ENCODE data around the gene TMEM86B.

Gene TMEM86B

GRCh38 chr19:55188625-55189024, 39.9 kb downstream of the TMEM86B start:
- Histone ChIP-seq H3K27me3 (ENCODE audit: insufficient read depth, low read depth, severe bottlenecking) (no peaks in the 10 kb centered on the region), H3K36me3 (no peaks in the 10 kb centered on the region), H3K27ac (no peak overlapping the region), H3K4me3 (ENCODE audit: low read depth, low read length) (no peak overlapping the region), H3K9me3 (ENCODE audit: severe bottlenecking) (no peaks in the 10 kb centered on the region)
- no peak for DNase-seq
- no peak for TF ChIP-seq CTCF (IDR thresholded peaks at IDR 0.05; ENCODE audit: low read depth, low read length)

DNA sequence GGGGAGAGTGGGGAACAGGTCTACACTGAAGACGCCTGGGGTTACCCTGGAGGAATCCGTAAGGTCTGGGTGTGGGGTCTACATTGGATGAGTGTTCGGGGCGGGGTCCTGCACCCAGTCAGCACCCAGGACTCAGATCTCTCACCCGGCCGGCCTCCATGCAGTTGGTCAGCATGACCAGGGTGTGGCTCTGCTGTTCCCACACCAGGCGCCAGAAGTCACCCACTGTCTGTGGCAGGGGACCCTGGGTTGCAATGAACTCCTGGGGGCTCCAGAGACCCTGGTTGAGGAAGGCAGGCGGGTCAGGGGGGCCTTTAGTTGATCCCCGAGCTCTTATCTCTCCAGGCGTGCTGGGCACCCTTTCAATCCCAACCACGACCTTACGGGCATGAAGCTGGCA, 42.5 kb downstream of the TMEM86B start:
- Histone ChIP-seq H3K27ac (no peak overlapping the region), H3K4me3 (ENCODE audit: low read depth, low read length) (no peak overlapping the region), H3K36me3 (no peaks in the 10 kb centered on the region), H3K9me3 (ENCODE audit: severe bottlenecking) (no peaks in the 10 kb centered on the region), H3K27me3 (ENCODE audit: insufficient read depth, low read depth, severe bottlenecking) (no peaks in the 10 kb centered on the region)
- DNase-seq = no peak
- TF ChIP-seq CTCF (IDR thresholded peaks at IDR 0.05; ENCODE audit: low read depth, low read length) = no peak

- no peak for DNase-seq
- Histone ChIP-seq H3K9me3 (ENCODE audit: severe bottlenecking) (peaks cover 4% of the 10 kb centered on the region), H3K36me3 (no peaks in the 10 kb centered on the region), H3K4me3 (ENCODE audit: low read depth, low read length) (no peak overlapping the region), H3K27ac (no peak overlapping the region), H3K27me3 (ENCODE audit: insufficient read depth, low read depth, severe bottlenecking) (no peaks in the 10 kb centered on the region)
- no peak for TF ChIP-seq CTCF (IDR thresholded peaks at IDR 0.05; ENCODE audit: low read depth, low read length)
Observed at GRCh38 chr19:55181740-55182139, 46.8 kb downstream of the TMEM86B start.

DNA sequence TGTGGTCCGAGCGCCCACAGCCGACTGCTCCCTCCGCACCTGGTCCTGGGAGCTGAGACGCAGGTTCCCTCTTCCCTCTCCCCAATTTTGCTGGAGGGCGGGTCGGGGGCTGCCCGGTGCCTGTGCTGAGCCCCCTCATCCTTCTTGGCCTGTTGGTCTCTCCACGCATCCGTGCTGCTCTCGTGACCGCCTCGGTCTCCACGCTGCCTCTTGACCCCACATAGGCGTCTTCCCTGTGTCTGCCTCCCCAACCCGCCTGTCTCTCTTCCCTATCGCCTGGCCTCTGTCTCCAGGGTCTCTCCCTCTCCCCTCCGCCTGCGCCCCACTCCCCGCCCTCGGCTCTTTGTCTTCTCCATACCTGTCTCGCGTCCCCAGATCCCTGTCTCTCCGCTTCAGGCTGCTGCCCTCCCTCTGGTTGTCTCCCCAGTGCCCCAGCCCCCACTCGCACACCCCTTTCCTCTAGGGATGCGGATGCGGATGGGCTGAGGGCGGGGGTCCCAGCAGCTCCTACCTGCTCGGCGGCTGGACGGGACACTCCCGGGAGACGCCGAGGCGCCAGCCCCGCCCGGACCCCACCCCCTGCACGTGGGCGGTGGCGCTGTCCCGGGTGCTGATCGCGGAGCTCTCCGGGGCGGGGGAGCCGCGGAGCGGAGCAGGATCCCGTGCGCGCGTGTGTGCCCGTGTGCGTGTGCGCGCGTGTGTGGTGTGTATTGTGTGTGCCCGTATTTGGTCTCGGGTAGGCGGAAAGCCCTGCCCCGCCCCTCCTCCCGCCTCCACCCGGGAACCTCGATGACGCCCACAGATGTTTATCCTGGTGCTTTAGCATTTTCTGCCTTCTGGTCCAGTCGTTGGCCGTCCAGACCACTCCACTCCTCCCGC, 48.7 kb downstream of the TMEM86B start, which contains the start of gene SYT5:
SYT5 (minus strand) TSS at position 684 of the 879 bp plus-strand sequence. CDS start 1,248 bp downstream, outside the sequence.
- no peaks in the 10 kb centered on the region for H3K27me3 ChIP-seq (ENCODE audit: insufficient read depth, low read depth, severe bottlenecking)

GRCh38 chr19:55178781-55179599, 49.6 kb downstream of the TMEM86B start:
- Histone ChIP-seq H3K9me3 (ENCODE audit: severe bottlenecking) (peaks cover 15% of the 10 kb centered on the region), H3K36me3 (no peaks in the 10 kb centered on the region), H3K4me3 (ENCODE audit: low read depth, low read length) (peak overlapping the region; percentile 57), H3K27me3 (ENCODE audit: insufficient read depth, low read depth, severe bottlenecking) (no peaks in the 10 kb centered on the region), H3K27ac (peak overlapping the region; percentile 38)
- peak; percentile 84 for DNase-seq
- no peak for TF ChIP-seq CTCF (IDR thresholded peaks at IDR 0.05; ENCODE audit: low read depth, low read length)

More for the DNA sequence above, 48.7 kb downstream of the TMEM86B start, which contains the start of gene SYT5:
- Histone ChIP-seq H3K4me3 (ENCODE audit: low read depth, low read length) (peak within 1 kb of the TSS; percentile 57), H3K9me3 (ENCODE audit: severe bottlenecking) (peaks cover 11% of the 10 kb centered on the region), H3K36me3 (no peaks in the 10 kb centered on the region), H3K27ac (peak within 1 kb of the TSS; percentile 38)
- peak; percentile 32 for DNase-seq
- no peak for TF ChIP-seq CTCF (IDR thresholded peaks at IDR 0.05; ENCODE audit: low read depth, low read length)

All from WERI-Rb-1 (cell line).